DND-41 (cell line): ENCODE results near the gene GLB1L.

Source experiments
- ATAC-seq: fragments of 200-7000 bp; cut with Tn5 transposase; 3 replicates; pipeline ENCODE4 v1.9.1; 2021; ENCODE audit warnings: low read depth; ENCODE audit not compliant: insufficient read depth
- DNase-seq: peaks from one replicate; pipeline ENCODE4 v3.0.0-alpha.2; 2020
- H2AFZ ChIP-seq: 2 replicates; pipeline ENCODE4 v1.6.0; 2012; ENCODE audit warnings: low read depth, low read length
- H3K27ac ChIP-seq: 2 replicates; pipeline ENCODE4 v1.5.1; 2012; ENCODE audit warnings: low read length, inconsistent platforms
- H3K27me3 ChIP-seq: fragments of 200-600 bp; sonication (generic); 2 replicates; pipeline ENCODE4 v1.6.0; 2012; ENCODE audit warnings: low read length, mild to moderate bottlenecking, inconsistent platforms; ENCODE audit not compliant: insufficient read depth, poor library complexity
- H3K36me3 ChIP-seq: 2 replicates; pipeline ENCODE4 v1.5.1; 2012; ENCODE audit warnings: low read length, inconsistent platforms; ENCODE audit not compliant: insufficient read depth
- H3K4me1 ChIP-seq: 2 replicates; pipeline ENCODE4 v1.5.1; 2012; ENCODE audit warnings: mild to moderate bottlenecking, low read length; ENCODE audit not compliant: insufficient read depth
- H3K4me2 ChIP-seq: 2 replicates; pipeline ENCODE4 v1.6.0; 2012; ENCODE audit warnings: mild to moderate bottlenecking, moderate library complexity, low read length, inconsistent platforms; ENCODE audit not compliant: insufficient read depth
- H3K4me3 ChIP-seq, 2 experiments: fragments of 200-600 bp in 1 of 2; shearing (Covaris generic) in 1 of 2; 2 replicates each; pipeline ENCODE4 v1.5.1; 2012 to 2016; ENCODE audit warnings: inconsistent platforms in 2 of 2, low read length in 2 of 2, mild to moderate bottlenecking in 2 of 2, low read depth in 1 of 2, moderate library complexity in 1 of 2
- H3K79me2 ChIP-seq: 2 replicates; pipeline ENCODE4 v1.6.0; 2012; ENCODE audit warnings: low read length, inconsistent platforms; ENCODE audit not compliant: insufficient read depth
- H3K9ac ChIP-seq: 2 replicates; pipeline ENCODE4 v1.6.0; 2012; ENCODE audit warnings: low read depth, mild to moderate bottlenecking, inconsistent platforms, low read length, moderate library complexity
- H3K9me3 ChIP-seq: 2 replicates; pipeline ENCODE4 v1.5.1; 2012; ENCODE audit warnings: low read length, moderate library complexity, mild to moderate bottlenecking, inconsistent platforms; ENCODE audit not compliant: insufficient read depth, severe bottlenecking
- H4K20me1 ChIP-seq: 2 replicates; pipeline ENCODE4 v1.6.0; 2012; ENCODE audit warnings: low read length; ENCODE audit not compliant: insufficient read depth
- CTCF ChIP-seq: IDR thresholded peaks from 2 replicates; pipeline ENCODE4 v1.5.1; 2012; ENCODE audit warnings: borderline replicate concordance, low read length, moderate library complexity, mild to moderate bottlenecking; ENCODE audit not compliant: poor library complexity, severe bottlenecking; ENCODE audit errors: extremely low read depth
- EZH2 ChIP-seq: IDR thresholded peaks from 3 replicates; pipeline ENCODE4 v1.6.1; 2012; ENCODE audit warnings: borderline replicate concordance, low read depth, mild to moderate bottlenecking, moderate library complexity, low read length, inconsistent platforms; ENCODE audit not compliant: severe bottlenecking

Gene GLB1L

GRCh38 chr2:219253753-219254589 lies 8.7 kb upstream of the GLB1L start, which contains the start of gene TUBA4A:
TUBA4A (minus strand) TSS chr2:219253918; CDS start chr2:219253858, 60 bp downstream.
- DNase-seq: peak; percentile 81
- H3K4me3 ChIP-seq: peak within 1 kb of the TSS; percentile 24 to 65; a peak in 3 of 4 replicates
- H3K4me2 ChIP-seq: peak within 1 kb of the TSS; percentile 99
- H3K27me3 ChIP-seq: peaks cover 42% of the 10 kb centered on the region
- H3K9ac ChIP-seq: peak within 1 kb of the TSS; percentile 51
- no peaks in the 10 kb centered on the region for H3K36me3 ChIP-seq
- no peaks in the 10 kb centered on the region for H3K79me2 ChIP-seq
- peak; percentile 5 for TF ChIP-seq EZH2
- peak; percentile 12 for TF ChIP-seq CTCF
- no peaks in the 10 kb centered on the region for H3K9me3 ChIP-seq
- H3K4me1 ChIP-seq: peaks cover 37% of the 10 kb centered on the region
- H4K20me1 ChIP-seq: peaks cover 33% of the 10 kb centered on the region
- H3K27ac ChIP-seq: no peak within 1 kb of the TSS
- H2AFZ ChIP-seq: peak within 1 kb of the TSS; percentile 65
- peak; percentile 85 for ATAC-seq

GRCh38 chr2:219252900-219253752 lies 7.9 kb upstream of the GLB1L start, which contains the start of gene TUBA4B:
TUBA4B (plus strand) TSS chr2:219253243; CDS start chr2:219253408, 165 bp downstream.
- Histone ChIP-seq H4K20me1 (peaks cover 40% of the 10 kb centered on the region), H3K4me2 (peak within 1 kb of the TSS; percentile 99), H3K27me3 (peaks cover 39% of the 10 kb centered on the region), H3K9ac (peak within 1 kb of the TSS; percentile 51), H3K27ac (no peak within 1 kb of the TSS), H3K9me3 (no peaks in the 10 kb centered on the region), H3K4me3 (peak within 1 kb of the TSS; percentile 24 to 65; a peak in 3 of 4 replicates), H3K4me1 (peaks cover 43% of the 10 kb centered on the region), H3K36me3 (peaks cover 5% of the 10 kb centered on the region), H3K79me2 (no peaks in the 10 kb centered on the region), H2AFZ (peak within 1 kb of the TSS; percentile 65)
- TF ChIP-seq EZH2: peak; percentile 96
- TF ChIP-seq CTCF: no peak
- ATAC-seq (peak; percentile 41), DNase-seq (peak; percentile 44)

GRCh38 chr2:219252570-219252899 lies 7.3 kb upstream of the GLB1L start:
- Histone ChIP-seq H2AFZ (no peak overlapping the region), H3K36me3 (peaks cover 6% of the 10 kb centered on the region), H4K20me1 (peaks cover 43% of the 10 kb centered on the region), H3K4me1 (peaks cover 49% of the 10 kb centered on the region), H3K4me2 (peak overlapping the region; percentile 99), H3K27me3 (peaks cover 39% of the 10 kb centered on the region), H3K9ac (peak overlapping the region; percentile 51; the same call in 1 of the 2 replicates), H3K9me3 (no peaks in the 10 kb centered on the region), H3K79me2 (no peaks in the 10 kb centered on the region), H3K4me3 (peak overlapping the region in 1 of 2 experiments; percentile 65; a peak in 2 of 4 replicates), H3K27ac (no peak overlapping the region)
- ATAC-seq: peak; percentile 1; the same call in 1 of the 3 replicates
- DNase-seq: no peak
- TF ChIP-seq CTCF (no peak), EZH2 (no peak)
